PFSK-1 (cell line): ENCODE data around the gene EEFSEC.

Experiments
- FOXP2 ChIP-seq: optimal IDR thresholded peaks from 2 replicates; pipeline ENCODE3; 2011; ENCODE audit warnings: borderline replicate concordance, control low read depth, inconsistent platforms; ENCODE audit not compliant: insufficient read depth; ENCODE audit errors: extremely low read length, extremely low read depth
- POLR2AphosphoS5 ChIP-seq: IDR thresholded peaks from 2 replicates; pipeline ENCODE4 v1.6.1; 2012; ENCODE audit warnings: low read depth, mild to moderate bottlenecking, control low read depth, low read length, moderate library complexity
- SIN3A ChIP-seq: IDR thresholded peaks from 2 replicates; pipeline ENCODE4 v1.6.1; 2012; ENCODE audit warnings: mild to moderate bottlenecking, low read length, moderate library complexity, borderline replicate concordance; ENCODE audit not compliant: insufficient read depth
- TAF1 ChIP-seq: IDR thresholded peaks from 2 replicates; pipeline ENCODE4 v1.6.1; 2012; ENCODE audit warnings: low read length, control low read depth, borderline replicate concordance; ENCODE audit not compliant: insufficient read depth
- TF ChIP-seq, protein P1 (sequence below), 2 experiments: IDR thresholded peaks; 2 replicates each; pipeline versions ENCODE4 v1.6.1 to v1.8.0; 2011 to 2012; ENCODE audit warnings: low read depth in 2 of 2, low read length in 2 of 2, control low read depth in 1 of 2, inconsistent platforms in 1 of 2, mild to moderate bottlenecking in 1 of 2, moderate library complexity in 1 of 2; ENCODE audit not compliant: insufficient read depth in 1 of 2

EEFSEC gene

DNA sequence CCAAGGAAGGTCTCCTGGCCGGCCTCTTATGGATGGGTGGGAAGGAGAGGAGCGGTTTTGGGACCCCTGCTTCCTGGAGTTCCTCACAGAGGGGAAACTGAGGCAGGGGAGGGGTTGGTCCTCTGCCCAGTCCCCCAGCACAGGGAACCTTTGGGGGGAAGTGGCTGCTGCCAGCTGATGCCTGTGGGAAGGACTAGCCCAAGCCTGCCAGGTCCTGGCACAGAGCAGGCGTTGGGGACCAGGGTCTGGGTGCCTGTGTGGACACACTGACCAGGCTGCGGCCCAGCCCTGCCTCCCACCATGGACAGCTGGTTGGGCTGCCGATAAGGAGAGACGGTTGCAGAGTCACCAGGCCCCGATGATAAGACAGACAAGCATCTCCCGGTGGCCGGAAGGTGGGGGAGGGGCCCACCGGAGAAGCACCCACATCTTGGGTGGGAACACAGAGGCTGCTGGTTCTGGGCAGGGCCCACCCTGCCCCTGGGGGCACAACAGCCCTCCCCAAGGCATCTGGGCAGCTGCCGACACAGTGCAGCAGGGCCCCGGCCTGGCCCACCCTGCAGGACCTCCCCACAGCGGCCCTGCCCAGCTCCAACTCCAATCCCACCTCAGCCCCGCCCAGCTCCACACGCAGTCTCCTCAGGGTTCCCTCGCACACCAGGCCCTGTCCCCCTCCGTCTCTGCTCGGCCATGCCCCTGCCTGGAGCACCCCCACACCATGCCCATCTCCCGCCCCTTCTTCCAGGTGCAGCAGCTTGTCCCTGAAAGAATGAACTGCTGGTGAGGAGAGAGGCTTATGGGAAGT is 262.7 kb downstream of the EEFSEC start:
- TF ChIP-seq, protein P1, sequence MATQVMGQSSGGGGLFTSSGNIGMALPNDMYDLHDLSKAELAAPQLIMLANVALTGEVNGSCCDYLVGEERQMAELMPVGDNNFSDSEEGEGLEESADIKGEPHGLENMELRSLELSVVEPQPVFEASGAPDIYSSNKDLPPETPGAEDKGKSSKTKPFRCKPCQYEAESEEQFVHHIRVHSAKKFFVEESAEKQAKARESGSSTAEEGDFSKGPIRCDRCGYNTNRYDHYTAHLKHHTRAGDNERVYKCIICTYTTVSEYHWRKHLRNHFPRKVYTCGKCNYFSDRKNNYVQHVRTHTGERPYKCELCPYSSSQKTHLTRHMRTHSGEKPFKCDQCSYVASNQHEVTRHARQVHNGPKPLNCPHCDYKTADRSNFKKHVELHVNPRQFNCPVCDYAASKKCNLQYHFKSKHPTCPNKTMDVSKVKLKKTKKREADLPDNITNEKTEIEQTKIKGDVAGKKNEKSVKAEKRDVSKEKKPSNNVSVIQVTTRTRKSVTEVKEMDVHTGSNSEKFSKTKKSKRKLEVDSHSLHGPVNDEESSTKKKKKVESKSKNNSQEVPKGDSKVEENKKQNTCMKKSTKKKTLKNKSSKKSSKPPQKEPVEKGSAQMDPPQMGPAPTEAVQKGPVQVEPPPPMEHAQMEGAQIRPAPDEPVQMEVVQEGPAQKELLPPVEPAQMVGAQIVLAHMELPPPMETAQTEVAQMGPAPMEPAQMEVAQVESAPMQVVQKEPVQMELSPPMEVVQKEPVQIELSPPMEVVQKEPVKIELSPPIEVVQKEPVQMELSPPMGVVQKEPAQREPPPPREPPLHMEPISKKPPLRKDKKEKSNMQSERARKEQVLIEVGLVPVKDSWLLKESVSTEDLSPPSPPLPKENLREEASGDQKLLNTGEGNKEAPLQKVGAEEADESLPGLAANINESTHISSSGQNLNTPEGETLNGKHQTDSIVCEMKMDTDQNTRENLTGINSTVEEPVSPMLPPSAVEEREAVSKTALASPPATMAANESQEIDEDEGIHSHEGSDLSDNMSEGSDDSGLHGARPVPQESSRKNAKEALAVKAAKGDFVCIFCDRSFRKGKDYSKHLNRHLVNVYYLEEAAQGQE (IDR thresholded peaks at IDR 0.05; ENCODE audit: insufficient read depth in 1 of 2, low read depth in 2 of 2, low read length in 2 of 2): no peak
- TF ChIP-seq FOXP2 (no peak), TAF1 (no peak), SIN3A (no peak), POLR2AphosphoS5 (no peak)

DNA sequence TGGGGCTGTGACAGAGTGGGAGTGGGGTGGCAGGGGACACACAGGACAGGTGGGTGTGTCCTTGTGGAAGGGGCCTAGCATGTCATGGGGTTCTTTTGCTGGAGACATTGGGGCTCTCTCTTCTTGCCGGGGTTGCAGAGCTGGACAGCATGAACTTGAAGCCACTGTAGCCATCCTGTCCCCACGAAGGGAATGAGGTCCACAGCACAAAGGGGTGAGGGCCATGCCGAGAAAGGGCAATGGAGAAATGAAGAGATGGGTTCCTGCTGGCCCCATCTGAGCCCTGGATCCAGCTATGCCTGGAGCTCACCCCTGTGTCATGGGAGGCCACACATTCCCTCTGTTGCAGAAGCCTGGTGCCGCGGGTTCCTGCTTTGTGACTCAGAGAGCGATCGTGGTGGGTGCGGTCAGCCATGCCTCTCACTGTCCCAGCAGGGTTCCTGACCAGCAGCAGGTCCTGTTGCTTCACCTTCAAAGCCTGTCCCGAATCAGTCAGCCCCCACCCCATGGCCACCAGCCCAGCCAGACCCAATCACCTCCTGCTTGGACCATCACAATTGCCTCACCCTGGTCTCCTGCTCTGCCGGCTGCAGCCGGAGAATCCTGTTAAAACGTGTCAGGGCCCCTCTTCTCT is 263.4 kb downstream of the EEFSEC start:
- TF ChIP-seq SIN3A (no peak), TAF1 (no peak), POLR2AphosphoS5 (no peak), FOXP2 (no peak)
- TF ChIP-seq, protein P1 (IDR thresholded peaks at IDR 0.05; ENCODE audit: insufficient read depth in 1 of 2, low read depth in 2 of 2, low read length in 2 of 2): no peak

DNA sequence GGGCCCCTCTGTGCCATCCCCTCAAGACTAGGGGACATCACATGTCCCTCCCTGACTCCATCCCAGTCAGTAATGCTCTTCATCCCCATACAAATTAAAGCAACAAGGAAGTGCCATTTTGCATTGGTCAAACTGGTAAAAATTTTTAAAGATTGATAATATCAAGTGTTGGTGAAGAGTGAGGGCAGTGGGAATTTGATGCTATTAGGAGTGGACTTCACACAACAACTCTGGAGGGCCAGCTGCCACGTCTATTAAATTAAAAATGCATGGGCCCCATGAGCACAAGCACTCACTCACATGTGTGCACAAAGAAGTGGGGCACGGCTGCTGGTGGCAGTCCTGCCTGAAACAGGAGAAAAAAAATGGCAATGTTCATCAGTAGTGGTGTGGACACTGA is 265.6 kb downstream of the EEFSEC start:
- TF ChIP-seq TAF1 (no peak), POLR2AphosphoS5 (no peak), FOXP2 (no peak), SIN3A (no peak)
- TF ChIP-seq, protein P1 (IDR thresholded peaks at IDR 0.05; ENCODE audit: insufficient read depth in 1 of 2, low read depth in 2 of 2, low read length in 2 of 2): no peak

DNA sequence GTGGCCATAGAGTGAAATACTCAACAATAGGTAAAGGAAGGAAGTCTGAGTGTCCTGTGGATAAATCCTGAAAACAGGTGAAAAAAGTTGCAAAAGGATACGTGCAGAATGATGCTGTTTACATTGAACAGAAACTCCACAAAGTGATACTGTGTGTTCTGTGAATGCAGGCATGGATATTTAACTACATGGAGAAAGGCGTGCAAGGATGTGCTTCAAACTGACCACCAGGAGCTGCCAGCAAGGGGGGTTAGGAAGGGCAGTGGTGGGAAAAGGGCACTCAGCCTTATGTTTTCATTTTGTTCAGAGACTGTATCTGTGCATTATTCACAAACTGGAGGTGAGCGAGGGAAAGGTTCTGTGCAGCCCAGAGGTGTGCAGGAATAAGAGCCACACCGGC is 266.0 kb downstream of the EEFSEC start:
- TF ChIP-seq TAF1 (no peak), POLR2AphosphoS5 (no peak), SIN3A (no peak), FOXP2 (no peak)
- TF ChIP-seq, protein P1 (IDR thresholded peaks at IDR 0.05; ENCODE audit: insufficient read depth in 1 of 2, low read depth in 2 of 2, low read length in 2 of 2): no peak

DNA sequence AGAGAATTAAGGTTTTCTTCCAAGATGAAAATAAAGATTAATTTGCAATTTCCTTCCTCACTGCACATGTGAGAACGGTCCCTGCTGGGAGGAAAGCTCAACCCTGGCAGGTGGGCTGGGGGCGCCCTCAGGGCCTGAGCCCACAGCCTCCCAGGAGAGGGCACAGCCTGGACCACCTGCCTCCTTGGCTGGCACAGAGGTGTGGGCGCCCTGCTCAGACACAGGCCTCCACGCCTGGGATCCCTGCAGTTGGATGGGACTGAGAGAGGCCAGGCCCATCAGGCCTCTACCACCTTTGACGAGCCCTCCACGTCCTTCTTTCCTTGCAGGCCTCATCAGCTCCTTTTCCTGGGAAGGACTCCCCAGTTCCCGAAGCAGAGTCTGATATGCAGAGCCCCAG is 267.0 kb downstream of the EEFSEC start:
- TF ChIP-seq FOXP2: no peak
- no peak for TF ChIP-seq SIN3A
- TF ChIP-seq, protein P1 (IDR thresholded peaks at IDR 0.05; ENCODE audit: insufficient read depth in 1 of 2, low read depth in 2 of 2, low read length in 2 of 2): no peak
- no peak for TF ChIP-seq POLR2AphosphoS5
- TF ChIP-seq TAF1: no peak
